ENCODE results near the gene PRIM2.
"Not testable (repeated sequence)": the region's sequence is repeated elsewhere in the genome, so short reads cannot be mapped to it uniquely, and the experiment has no call there.

DNA sequence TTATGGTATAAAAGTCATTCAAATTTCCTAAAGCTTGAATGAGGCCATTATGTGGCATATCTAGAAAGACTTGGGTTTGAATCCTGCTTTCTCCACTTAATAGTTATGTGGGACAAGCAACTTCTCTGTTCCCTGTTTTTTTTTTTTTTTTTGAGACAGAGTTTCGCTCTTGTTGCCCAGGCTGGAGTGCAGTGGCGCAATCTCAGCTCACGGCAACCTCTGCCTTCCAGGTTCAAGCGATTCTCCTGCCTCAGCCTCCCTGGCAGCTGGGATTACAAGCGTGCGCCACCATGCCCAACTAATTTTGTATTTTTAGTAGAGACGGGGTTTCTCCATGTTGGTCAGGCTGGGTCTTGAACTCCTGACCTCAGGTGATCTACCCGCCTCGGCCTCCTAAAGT lies 116.4 kb downstream of the PRIM2 start:
- TF ChIP-seq, protein P1, sequence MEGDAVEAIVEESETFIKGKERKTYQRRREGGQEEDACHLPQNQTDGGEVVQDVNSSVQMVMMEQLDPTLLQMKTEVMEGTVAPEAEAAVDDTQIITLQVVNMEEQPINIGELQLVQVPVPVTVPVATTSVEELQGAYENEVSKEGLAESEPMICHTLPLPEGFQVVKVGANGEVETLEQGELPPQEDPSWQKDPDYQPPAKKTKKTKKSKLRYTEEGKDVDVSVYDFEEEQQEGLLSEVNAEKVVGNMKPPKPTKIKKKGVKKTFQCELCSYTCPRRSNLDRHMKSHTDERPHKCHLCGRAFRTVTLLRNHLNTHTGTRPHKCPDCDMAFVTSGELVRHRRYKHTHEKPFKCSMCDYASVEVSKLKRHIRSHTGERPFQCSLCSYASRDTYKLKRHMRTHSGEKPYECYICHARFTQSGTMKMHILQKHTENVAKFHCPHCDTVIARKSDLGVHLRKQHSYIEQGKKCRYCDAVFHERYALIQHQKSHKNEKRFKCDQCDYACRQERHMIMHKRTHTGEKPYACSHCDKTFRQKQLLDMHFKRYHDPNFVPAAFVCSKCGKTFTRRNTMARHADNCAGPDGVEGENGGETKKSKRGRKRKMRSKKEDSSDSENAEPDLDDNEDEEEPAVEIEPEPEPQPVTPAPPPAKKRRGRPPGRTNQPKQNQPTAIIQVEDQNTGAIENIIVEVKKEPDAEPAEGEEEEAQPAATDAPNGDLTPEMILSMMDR (IDR thresholded peaks at IDR 0.05), result not testable (repeated sequence)
- TF ChIP-seq POLR2AphosphoS5, POLR2A (IDR thresholded peaks at IDR 0.05): not testable (repeated sequence)
